HG02763 (cell line): ENCODE results near the gene MYRF.

Experiments used
- ATAC-seq: cut with Tn5 transposase; IDR thresholded peaks from one replicate; pipeline ENCODE4 v1.9.1; 2021; ENCODE audit warnings: mild to moderate bottlenecking, moderate library complexity; ENCODE audit not compliant: unreplicated experiment

The MYRF gene

DNA sequence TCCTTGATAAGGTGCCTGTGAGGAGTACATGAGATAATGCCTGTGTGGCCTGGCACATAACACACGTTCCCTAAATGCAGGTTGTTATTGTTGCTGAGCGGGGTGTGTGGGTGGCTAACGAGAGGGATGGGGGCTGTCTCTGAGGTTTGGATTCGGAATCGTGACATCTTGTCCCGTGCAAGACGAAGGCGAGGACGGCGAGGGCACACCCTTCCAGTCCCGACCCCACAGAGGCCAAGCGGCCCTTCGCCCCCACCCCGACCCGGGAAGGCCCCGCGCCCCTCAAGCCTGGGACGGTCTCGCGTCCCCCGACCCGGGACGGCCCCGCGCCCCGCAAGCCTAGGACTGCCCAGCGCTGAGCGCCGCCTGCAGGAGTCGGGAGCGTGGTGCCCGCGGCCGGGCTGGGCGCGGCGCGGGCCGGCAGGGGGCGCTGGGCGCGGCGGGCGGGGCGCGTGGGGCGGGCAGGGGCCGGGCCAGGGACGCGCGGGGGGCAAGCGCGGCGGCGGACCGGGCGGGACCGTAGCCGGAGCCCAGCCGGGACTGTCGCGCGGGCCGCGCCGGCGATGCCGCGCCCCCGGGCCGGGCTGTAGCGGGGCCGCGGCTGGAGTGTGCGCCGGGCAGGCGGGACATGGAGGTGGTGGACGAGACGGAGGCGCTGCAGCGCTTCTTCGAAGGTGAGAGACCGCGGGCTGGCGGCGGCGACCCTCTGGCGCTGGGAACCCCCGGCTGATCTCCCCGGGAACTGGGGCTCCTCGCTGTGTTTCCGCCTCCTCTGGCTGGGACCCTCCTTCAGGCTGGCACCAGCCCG is at the start of gene MYRF:
MYRF (plus strand) TSS at position 520 of the 808 bp plus-strand sequence; CDS start at position 629, 109 bp downstream.
- no peak for ATAC-seq

DNA sequence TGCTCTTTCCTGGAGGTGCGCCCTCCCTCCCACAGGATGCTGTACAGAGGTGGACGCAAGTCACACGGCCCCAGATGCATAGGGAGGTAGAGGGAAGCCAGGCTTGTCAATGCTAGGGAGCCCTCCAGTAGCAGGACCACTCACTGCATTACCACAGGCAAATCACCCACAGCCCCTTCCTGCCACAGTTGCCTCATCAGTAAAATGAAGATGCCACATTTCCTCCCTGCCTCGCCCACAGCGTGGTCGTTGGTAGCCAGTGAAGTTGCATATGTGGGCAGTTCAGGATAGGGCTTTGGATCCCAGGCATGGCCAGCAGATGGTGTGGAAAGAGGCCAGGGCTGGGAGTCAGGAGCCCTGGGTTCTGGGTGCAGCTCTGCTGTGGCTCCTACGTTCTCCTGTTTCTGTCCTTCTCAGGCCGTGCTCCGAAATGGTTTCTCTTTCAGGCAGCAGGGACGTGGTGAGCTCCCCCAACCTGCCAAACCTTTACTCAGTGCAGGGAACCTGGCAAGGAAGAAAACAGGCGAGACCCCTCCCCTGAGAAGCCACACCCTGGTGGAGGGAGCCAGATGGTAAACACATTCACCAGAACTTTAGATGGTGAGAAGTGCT is 49.6 kb upstream of the MYRF start:
- no peak for ATAC-seq

DNA sequence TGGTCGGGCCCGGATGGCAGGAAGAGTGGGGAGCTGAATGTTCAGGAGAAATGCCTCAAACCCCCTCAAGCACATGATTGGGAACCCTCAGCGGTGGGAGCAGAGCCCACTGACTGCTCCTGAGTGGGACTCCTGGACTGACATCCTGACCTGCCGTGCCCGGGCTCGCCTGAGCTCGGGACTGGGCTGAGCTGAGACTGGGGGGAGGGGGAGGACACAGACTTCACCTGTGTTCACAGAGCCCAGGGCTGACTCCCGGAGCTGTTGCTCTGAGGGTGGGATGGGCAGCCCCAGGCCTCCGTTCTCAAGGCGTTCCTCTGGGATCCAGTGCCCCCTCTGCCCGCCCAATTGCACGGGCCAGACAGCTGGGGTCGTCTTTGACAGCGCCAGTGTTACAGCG is 47.6 kb upstream of the MYRF start:
- no peak for ATAC-seq

DNA sequence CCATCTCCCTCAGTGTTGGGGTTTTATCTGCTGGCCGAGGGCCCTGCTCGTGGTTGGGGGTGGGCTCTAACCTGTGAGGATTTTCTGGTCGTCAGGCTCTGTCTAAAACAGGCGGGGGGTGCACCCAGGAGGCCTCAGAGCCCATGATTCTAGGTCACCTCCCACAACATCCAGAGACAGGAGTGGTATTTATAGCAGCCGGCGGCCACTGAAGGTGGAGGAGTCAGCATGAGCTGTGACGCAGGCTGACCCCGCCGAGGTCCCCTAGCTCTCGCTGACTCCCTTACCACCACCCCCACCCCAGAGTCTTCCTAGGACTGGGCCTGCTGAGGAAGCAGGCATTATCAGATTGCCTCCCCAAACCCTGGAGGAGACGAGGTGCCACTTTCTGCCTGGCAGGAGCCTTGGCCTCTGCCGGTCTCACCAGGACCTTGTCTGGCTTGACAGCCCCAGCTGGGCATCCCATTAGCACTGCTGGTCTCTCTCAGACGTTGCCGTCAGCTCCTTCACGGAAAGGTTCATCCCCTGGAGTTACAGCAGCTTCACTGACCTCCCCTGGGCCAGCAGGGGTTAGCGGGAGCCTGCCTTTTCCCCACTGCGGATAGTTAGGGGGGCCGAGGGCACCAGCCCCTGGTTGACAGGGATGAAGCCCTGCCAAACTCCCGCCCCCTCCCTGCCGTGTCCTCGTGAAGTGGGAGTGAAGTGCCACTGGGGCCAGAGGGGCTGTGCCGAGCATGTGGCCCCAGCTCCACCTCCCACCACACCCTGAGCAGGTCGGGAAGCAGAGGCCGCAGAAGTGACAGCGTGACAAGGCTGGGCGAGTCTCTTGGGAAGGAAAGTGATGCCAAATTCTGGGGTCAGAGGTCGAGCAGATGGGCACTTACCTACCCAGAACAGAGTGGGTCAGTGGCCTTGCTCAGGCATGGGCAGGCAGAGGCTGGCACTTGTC is 45.7 kb upstream of the MYRF start:
- no peak for ATAC-seq

DNA sequence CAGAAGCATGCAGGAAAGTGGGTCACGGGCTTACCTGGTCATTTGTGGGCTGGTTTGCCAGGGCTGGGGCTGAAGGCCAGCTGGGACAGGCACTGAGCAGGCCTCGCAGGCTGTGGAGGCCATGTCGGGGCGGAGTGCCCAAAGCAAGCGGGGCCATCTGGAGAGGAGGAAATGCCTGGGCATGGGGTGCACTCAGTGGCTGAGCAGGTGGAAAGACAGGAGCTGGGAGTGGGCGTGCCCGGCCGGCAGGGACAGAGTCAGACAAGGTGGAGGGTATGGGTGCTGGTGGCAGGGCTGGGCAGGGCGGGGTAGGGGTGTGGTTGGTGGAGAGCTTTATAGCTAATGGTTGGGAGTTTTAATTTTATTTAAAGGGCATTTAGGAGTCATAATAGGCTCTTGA is 44.9 kb upstream of the MYRF start:
- ATAC-seq = no peak

DNA sequence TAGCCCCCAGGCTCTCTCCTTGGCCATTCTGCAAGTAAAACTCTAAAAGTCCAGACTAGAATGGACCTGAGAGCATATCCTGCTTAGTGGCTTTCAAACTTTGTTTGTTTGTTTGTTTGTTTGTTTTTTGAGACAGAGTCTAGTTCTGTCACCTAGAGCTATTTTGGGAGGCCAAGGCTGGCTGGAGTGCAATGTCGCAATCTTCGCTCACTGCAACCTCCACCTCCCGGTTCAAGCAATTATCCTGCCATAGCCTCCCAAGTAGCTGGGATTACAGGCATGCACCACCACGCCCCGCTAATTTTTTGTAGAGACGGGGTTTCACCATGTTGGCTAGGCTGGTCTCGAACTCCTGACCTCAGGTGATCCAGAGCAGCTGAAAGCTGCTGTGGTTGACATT is 43.3 kb upstream of the MYRF start:
- ATAC-seq = no peak

DNA sequence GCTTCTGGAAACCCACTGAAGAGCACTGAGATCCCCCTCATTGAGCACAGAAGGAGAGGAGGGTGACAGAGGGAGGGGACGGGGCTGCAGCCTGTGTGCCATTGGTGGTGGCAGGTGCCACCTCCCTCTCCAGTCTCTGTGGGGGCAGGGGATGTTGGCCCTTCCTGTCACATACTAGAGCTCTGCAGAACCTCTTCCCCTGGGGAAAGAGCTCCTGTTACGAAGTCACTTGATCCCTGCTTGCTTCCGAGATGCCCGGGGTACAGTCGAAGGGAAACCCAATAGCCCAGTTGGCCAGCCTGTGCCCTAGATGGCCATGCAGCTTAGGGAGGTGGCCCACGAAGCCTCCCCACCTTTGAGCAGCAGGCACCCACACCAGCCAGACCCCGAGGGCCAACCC is 42.9 kb upstream of the MYRF start:
- no peak for ATAC-seq

DNA sequence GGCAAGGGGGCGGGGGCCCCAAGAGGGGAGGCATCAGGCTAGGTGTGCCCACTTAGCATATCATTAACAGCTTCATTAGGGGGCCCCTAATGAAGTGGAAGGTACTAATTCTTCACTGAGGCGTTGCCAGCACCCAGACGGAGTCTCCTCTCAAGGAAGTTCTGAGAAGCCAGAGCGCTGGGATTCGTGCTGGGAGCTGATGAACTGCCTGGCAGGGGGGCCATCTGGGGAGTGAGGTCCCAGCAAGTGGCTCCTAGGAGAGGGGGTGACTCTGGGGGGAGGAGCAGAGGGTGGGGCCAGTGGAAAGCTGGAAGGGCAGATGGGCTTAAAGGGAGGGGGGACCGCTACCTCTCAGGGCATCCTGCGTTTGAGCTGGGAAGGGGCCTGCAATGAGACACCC is 42.4 kb upstream of the MYRF start:
- ATAC-seq = no peak

DNA sequence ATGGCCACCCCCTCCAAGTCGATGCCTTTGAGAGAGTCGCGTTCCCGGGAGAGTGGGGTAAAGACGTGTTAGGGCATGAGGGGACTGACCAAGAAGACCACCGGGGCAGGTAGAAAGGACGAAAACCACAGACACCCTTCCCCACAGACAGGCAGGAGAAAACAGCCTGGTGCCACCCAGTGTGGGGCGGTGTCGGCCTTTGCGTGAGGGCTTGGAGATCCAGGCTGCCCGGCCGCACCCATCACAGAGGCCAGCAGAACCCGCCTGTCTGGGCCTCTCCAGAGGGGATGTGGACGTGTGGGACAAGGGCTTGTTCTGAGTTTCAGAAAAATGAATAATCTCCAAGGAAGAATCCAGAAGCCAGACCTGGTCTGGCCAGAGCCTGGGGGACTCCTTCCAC is 41.4 kb upstream of the MYRF start:
- ATAC-seq = no peak

DNA sequence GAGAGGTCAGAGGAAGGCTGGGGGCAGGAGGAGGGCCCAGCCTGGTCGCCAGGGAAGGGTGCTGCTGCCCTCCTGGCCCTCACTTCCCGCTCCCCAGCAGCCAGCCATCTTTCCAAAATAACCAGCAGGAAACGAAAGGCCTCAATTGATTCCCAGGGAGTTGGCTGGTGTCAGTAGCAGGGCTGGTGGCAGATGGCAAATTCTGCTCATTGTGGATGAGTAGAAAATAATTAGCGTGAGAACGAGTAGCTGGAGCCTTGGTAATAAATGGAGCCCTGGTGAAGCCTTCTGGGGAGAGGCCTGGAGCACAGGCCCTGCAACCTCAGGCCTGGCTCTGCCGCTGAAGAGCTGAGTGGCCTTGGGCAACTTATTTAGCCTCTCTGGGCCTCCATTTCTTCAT is 40.9 kb upstream of the MYRF start:
- no peak for ATAC-seq

DNA sequence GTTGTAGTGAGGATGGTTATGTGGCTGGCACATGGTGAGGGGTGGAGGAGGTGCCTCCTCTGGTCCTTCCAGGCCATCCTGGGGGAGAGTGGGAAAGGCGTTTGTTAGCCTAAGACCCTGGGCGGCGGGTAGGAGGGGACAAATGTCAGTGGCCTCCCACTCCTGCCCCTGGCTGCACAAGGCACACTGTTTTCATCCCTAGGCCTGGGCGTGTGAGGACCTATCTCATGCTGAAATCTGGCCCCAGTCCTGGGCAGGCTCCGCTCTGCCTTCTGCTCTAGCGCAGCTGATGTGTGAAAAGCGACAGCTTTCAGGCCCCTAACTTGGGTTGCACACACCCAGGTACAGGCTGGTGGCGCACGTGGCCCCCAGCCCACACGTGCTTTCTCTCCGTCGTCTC is 40.1 kb upstream of the MYRF start:
- no peak for ATAC-seq

DNA sequence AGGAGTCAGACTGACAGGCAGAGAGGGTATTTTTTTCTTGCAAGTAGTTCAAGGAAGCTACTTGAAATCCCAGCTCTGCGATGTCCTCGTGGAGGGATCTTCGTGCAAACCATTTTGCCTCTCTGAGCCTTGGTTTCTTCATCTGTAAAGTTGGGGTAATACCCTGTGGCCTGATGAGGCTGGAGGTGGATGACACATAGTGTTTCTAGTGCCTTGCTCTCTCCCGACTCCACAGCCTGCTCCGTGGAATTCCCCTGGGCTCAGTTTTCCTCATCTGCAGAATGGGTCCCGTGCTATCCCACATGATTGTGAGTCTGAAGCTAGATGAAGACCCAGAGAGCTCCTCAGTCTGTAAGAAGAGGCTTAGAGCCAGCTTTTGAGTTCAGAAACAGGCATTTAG is 39.6 kb upstream of the MYRF start:
- no peak for ATAC-seq

DNA sequence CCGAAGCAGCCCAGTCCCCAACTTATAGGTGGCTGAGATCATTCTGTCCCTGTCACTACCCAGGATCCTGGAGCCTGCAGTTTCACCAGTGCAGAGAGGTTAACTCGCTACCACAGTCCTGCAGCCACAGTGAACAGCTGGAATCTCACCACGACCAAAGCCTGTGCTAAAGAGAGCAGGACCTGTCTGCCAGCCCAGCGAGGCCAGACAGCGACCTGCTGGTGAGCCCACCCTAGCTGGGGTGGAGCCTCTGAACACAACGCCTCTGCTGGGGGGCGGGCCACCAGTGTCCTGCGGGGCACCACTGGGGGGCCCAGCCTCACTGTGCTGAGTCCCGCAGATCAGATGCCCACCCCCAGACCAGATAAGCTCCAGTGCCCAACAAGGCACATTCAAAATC is 39.0 kb upstream of the MYRF start:
- no peak for ATAC-seq

DNA sequence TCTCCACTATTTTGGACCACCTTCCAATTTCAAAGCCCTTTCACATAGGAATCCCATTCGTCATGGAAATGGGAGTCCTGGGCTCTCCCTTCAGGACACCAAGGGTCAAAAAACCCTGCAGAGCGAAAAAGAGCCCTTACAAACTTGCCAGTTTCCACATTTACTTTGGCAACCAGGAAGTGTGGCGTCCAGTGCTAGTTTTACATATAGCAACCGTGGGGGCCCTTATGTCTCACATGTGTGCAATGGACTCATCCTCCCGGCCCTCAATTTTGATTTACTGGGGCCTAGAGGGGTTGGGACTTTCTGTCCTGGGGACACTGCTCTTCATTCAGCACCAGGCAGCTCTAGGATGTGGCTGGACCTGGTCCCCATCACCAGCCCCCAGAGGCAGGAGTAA is 38.5 kb upstream of the MYRF start:
- no peak for ATAC-seq

DNA sequence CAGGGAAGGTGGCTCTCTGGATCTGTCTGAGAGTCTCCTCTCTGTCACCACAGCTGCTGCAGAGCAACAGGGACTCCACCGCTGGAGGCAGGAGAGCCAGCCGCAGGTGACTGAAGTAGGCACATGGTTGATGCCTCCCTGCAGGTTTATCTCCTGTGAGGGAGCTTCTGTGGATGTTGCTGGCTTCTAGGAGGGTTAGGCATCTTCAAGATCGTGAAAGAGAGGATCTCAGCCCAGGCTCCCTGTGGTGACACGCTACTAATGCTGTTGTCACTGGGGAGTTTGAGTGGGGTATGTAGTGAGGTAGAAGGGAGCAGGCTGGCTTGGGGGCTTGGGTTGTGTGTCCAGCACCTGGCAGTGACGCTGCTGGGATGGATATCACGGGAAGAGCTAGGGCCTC is 38.1 kb upstream of the MYRF start:
- ATAC-seq = no peak

DNA sequence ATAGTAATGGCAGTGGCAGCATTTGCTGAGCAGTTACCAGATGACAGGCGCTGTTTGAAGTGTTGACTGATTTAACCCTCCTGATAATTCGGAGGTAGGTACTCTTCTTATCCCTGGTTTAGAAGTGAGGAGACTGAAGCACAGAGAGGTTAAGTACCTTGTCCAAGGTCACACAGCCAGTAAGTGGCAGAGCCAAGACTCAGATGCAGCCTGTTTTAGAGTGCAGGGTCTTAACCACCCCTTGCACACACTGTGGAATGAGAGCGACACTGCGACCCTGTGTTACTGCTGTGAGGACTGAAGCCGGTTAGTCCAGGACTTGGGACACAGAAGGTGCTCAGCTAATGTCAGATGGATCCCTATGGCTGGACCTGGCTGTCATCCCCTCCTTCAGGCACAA is 37.5 kb upstream of the MYRF start:
- ATAC-seq = no peak

DNA sequence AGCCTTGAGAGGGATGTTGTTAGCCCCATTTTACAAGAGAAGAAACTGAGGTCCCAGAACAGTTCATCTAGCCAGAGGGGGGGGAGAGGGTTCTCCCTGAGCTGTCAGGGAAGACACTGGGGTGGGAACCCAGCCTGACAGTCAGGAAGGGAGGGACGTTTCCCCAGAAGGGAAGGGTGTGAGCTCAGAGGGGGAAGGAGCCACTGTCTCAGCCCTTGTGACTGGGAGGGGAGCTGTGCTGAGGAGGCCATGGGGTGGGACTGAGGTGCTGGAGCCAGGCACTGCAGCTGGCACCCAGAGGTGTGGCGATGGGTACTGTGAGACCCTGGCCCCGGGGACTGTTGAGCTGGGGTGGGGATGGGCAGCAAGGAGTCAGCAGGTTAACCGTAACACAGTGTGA is 36.6 kb upstream of the MYRF start:
- no peak for ATAC-seq

DNA sequence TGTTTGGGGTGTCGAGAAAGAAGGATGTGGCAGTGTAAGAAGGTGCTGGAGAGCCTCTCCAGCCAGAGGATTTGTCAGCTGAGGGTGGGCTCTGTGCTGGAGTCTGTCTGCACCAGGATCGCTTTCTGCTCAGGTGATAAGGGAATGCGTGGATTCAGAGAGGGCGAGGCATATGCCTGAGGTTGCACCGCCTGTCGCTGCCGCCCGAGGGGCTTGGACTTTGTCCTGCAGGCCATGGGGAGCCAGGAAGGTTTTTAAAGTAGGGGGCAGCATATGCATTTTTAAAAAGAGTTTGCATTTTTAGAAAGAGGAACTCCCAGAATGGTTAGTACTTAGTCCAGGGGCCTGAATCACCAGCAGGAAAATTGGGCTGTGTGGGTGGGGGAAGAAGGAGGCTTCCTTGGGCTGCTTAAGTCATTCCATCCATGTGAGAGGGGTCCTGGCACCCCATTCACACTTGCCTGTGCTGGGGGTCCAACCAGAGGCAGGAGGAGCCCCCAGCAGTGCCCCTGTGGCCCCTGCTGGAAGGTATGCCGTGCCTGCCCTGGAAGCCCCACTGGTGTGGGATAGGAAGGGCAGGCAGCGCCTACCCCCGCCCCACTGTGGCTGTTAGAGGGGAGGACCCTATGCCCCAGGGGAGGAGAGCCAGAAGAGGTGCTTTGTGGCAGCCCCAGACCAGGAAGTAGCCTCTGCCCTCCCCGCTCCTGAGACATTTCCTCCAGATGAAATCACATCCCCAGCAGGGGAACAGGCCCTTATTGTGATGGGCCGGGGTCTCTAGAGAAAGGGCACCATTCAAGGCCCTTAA is 35.8 kb upstream of the MYRF start:
- ATAC-seq = no peak

DNA sequence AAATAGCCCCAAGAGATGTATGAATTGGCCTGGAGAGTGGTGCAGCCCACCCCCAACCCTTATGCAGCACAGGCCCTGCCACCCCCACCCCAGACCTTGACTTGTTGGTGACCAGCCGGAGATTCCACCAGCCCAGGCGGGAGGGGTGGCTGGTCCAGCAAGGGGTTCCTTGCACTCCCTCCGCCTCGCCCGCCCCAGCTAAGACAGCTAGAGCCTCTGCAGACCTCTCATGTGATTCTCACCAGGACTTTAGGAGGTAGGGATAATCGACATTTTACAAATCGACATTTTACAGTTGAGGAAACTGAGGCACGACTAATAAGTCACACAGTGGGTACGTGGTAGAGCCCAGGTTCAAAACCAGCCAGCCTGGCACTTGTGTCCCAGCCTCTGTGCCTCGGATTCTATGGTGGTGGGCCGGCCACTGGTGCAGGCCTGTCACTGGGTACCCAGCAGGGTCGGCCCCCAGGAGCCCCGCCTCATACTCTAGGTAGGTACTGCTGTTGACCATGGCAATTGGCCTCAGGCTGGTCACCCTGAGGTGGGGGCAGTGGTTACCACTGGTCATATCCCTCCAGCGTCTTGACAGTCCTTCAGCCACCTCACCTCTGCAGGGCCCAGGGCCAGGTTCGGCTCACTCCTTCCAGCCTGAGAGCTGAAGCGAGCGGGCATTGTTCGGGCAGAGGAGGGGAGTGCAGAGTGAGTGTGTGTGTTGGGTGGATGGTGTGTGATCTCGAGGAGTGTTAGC is 35.0 kb upstream of the MYRF start:
- ATAC-seq = no peak

DNA sequence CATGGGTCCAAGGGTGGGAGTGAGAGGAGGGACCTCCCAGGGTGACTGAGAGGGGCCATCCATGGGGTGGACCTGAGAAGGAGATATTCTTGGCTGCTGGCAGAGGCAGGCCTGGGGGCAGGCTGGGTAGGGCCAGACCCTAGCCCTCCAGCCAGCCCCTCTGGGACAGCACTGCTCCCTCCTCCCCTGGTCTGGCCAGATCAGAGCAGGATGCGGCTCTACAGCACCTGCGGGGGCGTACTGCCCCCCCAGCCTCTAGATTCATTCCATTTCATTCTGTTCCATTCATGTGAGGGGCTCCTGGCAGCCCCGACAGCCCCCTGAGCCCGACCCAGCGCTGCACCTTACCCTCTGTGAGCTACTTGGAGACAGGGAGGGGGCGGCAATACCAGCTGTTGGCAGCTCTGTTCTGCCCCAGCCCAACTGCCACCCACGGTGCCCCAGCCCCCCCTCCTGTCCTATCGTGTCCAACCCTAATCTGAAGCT is 34.3 kb upstream of the MYRF start:
- ATAC-seq = no peak
